C4-2B (cell line): ENCODE results near the gene C1QB.

Source experiments
- H3K27ac ChIP-seq: fragments of 450-650 bp; 2 replicates; pipeline ENCODE4 v1.5.1; 2017
- CTCF ChIP-seq: fragments of 450-650 bp; conservative IDR thresholded peaks from 2 replicates; pipeline ENCODE4 v1.5.1; 2017; ENCODE audit warnings: mild to moderate bottlenecking
- ZFX ChIP-seq: fragments of 450-650 bp; IDR thresholded peaks from 2 replicates; pipeline ENCODE4 v1.6.1; 2017

Gene C1QB

GRCh38 chr1:22619798-22620197, 33.2 kb upstream of the C1QB start:
- H3K27ac ChIP-seq: no peak overlapping the region
- TF ChIP-seq ZFX (no peak), CTCF (no peak)

GRCh38 chr1:22621761-22622160, 31.3 kb upstream of the C1QB start:
- no peak overlapping the region for H3K27ac ChIP-seq
- no peak for TF ChIP-seq CTCF
- TF ChIP-seq ZFX: no peak

DNA sequence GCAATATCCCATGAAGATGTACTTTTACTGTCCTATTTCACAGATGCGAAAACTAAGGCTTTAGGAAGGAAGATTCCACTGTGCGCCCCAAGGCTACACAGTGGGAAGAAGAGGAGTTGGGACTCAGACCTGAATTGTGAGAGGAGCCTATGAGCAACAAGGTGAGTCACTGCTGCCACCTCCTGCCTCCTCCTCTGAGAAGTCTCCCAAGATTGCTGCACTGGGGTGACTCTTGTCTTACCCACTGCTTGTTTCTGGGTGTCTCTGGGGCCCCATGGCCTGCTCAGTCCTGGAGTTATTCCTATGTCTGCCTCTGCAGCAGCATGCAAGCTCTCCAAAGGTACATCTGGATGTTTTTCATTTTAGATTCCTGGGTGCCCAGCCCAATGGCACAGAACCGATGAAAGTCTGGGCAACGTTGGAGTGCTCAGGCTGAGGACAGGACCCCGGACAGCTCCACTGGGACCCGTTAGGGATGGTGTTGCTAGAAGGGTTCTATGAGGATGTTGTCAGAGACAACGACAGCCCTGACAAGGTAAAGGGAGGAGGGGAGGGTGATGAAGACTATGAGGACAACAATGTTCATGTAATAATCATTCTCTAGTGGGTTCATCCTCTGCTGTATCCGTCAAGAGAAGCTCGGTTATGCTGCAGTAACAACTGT, 27.6 kb upstream of the C1QB start:
- no peak overlapping the region for H3K27ac ChIP-seq
- no peak for TF ChIP-seq ZFX
- TF ChIP-seq CTCF: no peak

DNA sequence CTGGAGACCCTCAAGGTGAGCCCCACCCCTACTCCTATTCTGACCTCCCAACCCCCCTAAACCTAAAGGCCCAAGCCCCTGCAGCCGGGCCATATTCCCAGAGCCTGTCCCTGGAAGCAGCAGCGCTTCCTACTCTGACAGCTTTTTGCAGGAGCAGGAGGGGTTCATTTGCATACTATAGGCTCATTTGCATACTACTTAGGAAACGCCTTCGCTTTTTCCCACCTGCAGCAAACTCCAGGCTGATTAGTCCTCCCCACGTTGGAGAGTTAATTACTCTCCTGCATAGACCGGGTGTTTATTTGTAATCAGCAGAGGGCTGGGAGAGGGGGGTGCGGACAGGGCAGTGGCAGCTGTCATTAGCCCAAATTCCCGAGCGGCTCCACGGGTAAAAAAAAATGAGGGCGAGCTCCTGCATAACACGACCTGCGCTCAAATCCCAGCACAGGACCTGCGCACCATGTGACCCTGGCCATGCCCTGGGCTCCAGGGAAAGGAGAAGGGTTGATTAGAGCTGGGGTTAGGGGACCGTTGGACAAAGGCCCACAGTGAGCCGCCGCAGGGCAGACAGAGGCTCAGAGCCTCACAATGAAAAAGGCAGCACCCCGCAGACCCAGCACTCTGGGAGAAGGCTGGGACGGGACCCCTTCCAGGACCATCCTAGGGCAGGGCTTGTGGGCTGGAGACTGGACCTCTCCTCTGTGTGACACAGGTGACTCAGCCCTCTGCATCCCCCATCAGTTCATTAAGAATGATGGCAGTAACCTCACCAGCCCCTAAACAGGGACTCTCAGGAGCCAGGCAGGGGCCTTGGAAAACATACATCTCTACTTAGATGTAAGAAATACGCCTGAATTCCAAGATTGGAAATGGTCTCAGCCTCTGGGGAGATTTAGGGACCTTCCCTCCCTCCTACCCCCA, 26.5 kb upstream of the C1QB start:
- TF ChIP-seq ZFX: no peak
- no peak for TF ChIP-seq CTCF
- H3K27ac ChIP-seq: no peak overlapping the region

DNA sequence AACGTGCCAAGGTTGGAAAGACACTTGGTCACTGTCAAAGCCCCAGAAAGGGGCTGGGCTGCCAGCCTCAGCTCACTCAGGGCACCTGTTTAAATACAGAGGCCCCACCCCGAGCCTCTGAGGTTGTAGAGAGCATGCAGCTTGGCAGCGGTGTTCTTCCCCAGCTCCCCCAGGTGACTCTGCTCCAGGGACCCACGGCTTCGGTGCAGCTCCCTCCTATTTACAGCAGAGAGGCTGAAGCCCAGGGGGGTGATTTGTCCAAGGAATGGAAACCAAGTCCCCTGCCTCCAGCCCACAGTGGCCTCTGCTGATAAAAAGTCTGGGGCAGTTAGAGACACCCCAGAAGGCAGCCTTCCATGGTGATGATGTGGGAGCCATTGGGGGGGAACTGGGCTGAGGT, 25.7 kb upstream of the C1QB start:
- no peak overlapping the region for H3K27ac ChIP-seq
- no peak for TF ChIP-seq ZFX
- TF ChIP-seq CTCF: no peak

- TF ChIP-seq CTCF: no peak
- no peak for TF ChIP-seq ZFX
- no peak overlapping the region for H3K27ac ChIP-seq
Measured at GRCh38 chr1:22628698-22629444, 24.2 kb upstream of the C1QB start.
